Bronchial epithelial cell (primary cell): Measurements from ENCODE around the gene MEOX1. TPM values are rescaled to one million over a fixed set of nuclear protein-coding genes. Genes with fewer than 3 reads are reported as not detected.

ENCODE experiments used
- DNase-seq: peaks from one replicate; pipeline ENCODE4 v3.0.0-alpha.2; 2010; ENCODE audit warnings: low read depth
- FAIRE-seq: peaks from 2 replicates; lab custom pipeline; 2011; peaks lifted over from hg19 to GRCh38; lab: Jason Lieb, UNC
- H3K27me3 ChIP-seq: 2 replicates; pipeline ENCODE4 v1.5.1; 2011; ENCODE audit warnings: low read length; ENCODE audit not compliant: control insufficient read depth, insufficient read depth
- H3K36me3 ChIP-seq: 2 replicates; pipeline ENCODE4 v1.5.1; 2011; ENCODE audit warnings: low read length; ENCODE audit not compliant: control insufficient read depth, insufficient read depth
- H3K4me3 ChIP-seq: 2 replicates; pipeline ENCODE4 v1.5.1; 2011; ENCODE audit warnings: mild to moderate bottlenecking, low read depth, low read length, control low read depth
- CTCF ChIP-seq: IDR thresholded peaks from 2 replicates; pipeline ENCODE4 v1.5.1; 2011; ENCODE audit warnings: mild to moderate bottlenecking, moderate library complexity, low read length, control low read depth, inconsistent platforms; ENCODE audit not compliant: insufficient read depth, severe bottlenecking
- total RNA-seq: library from RNA; depleted of rRNA; stranded (reverse); fragments of >200 nt; gene quantifications from 2 replicates; pipeline ENCODE4 v1.2.1, GENCODE V29; 2014

The MEOX1 gene
- total RNA-seq, 1 donor from 2014 or later, result not detected

- Histone ChIP-seq H3K27me3 (no peaks in the 10 kb centered on the region), H3K36me3 (no peaks in the 10 kb centered on the region), H3K4me3 (no peak overlapping the region)
- FAIRE-seq (no peak), DNase-seq (no peak)
- TF ChIP-seq CTCF, result no peak
Observed at GRCh38 chr17:43676471-43676870, 14.7 kb upstream of the MEOX1 start.

GRCh38 chr17:43674394-43674793 lies 12.7 kb upstream of the MEOX1 start:
- FAIRE-seq (no peak), DNase-seq (no peak)
- TF ChIP-seq CTCF, result no peak
- Histone ChIP-seq H3K4me3 (no peak overlapping the region), H3K36me3 (no peaks in the 10 kb centered on the region), H3K27me3 (no peaks in the 10 kb centered on the region)

- Histone ChIP-seq H3K27me3 (no peaks in the 10 kb centered on the region), H3K4me3 (no peak overlapping the region), H3K36me3 (no peaks in the 10 kb centered on the region)
- DNase-seq (peak; percentile 52), FAIRE-seq (peak; percentile 58)
- TF ChIP-seq CTCF, result peak; percentile 93
Observed at GRCh38 chr17:43673516-43674323, 12.0 kb upstream of the MEOX1 start.

- no peak for TF ChIP-seq CTCF
- DNase-seq (no peak), FAIRE-seq (no peak)
- no peaks in the 10 kb centered on the region for H3K36me3 ChIP-seq
- H3K27me3 ChIP-seq, result no peaks in the 10 kb centered on the region
- no peak overlapping the region for H3K4me3 ChIP-seq
Observed at GRCh38 chr17:43671755-43672519, 10.2 kb upstream of the MEOX1 start.

GRCh38 chr17:43671031-43671692 lies 9.4 kb upstream of the MEOX1 start:
- DNase-seq (no peak), FAIRE-seq (no peak)

More at GRCh38 chr17:43671031-43671692, 9.4 kb upstream of the MEOX1 start:
- H3K36me3 ChIP-seq, result no peaks in the 10 kb centered on the region
- H3K4me3 ChIP-seq, result no peak overlapping the region
- TF ChIP-seq CTCF, result no peak
- H3K27me3 ChIP-seq, result no peaks in the 10 kb centered on the region
